Neural progenitor cell (in vitro differentiated cells): Measurements from ENCODE around the gene PADI4.

Experiments
- EZH2 ChIP-seq: fragments of 200-600 bp; sonication (generic); IDR thresholded peaks from 2 replicates; pipeline ENCODE4 v1.6.1; 2017; ENCODE audit warnings: antibody characterized with exemption, mild to moderate bottlenecking, moderate library complexity
- EZH2phosphoT487 ChIP-seq: fragments of 200-600 bp; sonication (generic); IDR thresholded peaks from 2 replicates; pipeline ENCODE4 v1.6.1; 2017; ENCODE audit warnings: antibody characterized with exemption
- TF ChIP-seq, protein P1 (sequence below): fragments of 200-600 bp; sonication (generic); IDR thresholded peaks from 2 replicates; pipeline ENCODE4 v1.5.1; 2017; ENCODE audit warnings: antibody characterized with exemption, mild to moderate bottlenecking

- TF ChIP-seq, protein P1, sequence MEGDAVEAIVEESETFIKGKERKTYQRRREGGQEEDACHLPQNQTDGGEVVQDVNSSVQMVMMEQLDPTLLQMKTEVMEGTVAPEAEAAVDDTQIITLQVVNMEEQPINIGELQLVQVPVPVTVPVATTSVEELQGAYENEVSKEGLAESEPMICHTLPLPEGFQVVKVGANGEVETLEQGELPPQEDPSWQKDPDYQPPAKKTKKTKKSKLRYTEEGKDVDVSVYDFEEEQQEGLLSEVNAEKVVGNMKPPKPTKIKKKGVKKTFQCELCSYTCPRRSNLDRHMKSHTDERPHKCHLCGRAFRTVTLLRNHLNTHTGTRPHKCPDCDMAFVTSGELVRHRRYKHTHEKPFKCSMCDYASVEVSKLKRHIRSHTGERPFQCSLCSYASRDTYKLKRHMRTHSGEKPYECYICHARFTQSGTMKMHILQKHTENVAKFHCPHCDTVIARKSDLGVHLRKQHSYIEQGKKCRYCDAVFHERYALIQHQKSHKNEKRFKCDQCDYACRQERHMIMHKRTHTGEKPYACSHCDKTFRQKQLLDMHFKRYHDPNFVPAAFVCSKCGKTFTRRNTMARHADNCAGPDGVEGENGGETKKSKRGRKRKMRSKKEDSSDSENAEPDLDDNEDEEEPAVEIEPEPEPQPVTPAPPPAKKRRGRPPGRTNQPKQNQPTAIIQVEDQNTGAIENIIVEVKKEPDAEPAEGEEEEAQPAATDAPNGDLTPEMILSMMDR, result no peak
- TF ChIP-seq EZH2phosphoT487, result no peak
- TF ChIP-seq EZH2, result no peak
These were observed 40.7 kb downstream of the PADI4 start for GRCh38 chr1:17348593-17349234.
